ENCODE data around the gene UNC5A. TPM values are rescaled to one million over a fixed set of nuclear protein-coding genes. Genes with fewer than 3 reads are reported as not detected.

The UNC5A gene
- total and polyA plus RNA-seq, 2 of the 8 experiments (the other 6 are each of a cell fraction or from before 2014, with no cell fraction given) = 4.0 to 7.6 TPM

DNA sequence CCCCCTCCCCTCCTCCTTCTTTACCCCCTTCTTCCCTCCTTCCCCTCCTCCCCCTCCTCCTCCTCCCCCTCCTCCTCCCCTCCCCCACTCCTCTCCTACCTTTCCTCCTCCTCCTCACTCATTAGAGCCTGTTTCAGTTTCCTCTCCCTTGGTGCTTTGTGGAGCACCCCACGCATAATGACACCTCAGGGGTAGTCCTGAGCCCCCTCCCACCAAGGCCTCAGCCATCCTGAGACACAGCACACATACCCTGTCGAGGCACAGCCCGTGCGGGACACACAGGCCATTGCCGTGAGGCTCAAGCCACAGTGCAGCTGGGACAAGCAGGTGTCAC lies 53.4 kb downstream of the UNC5A start:
- no peak for DNase-seq (ENCODE audit: low read depth in 1 of 2, low spot score in 2 of 2)

More for the DNA sequence above, 53.4 kb downstream of the UNC5A start:
- Histone ChIP-seq H3K9me3 (ENCODE audit: insufficient read depth in 2 of 2, low read depth in 1 of 2, low read length in 1 of 2) (no peaks in the 10 kb centered on the region), H3K23me2 (ENCODE audit: low read depth, low read length) (no peaks in the 10 kb centered on the region), H3K4ac (replicated peaks; ENCODE audit: insufficient read length, low read depth, low read length) (peak overlapping the region; percentile 55), H3K27me3 (replicated peaks in 1 of 4; ENCODE audit: control insufficient read depth in 3 of 4, extremely low read depth in 1 of 4, insufficient read depth in 3 of 4, low read length in 3 of 4) (no peaks in the 10 kb centered on the region), H3K4me1 (replicated peaks in 1 of 4; ENCODE audit: control insufficient read depth in 3 of 4, insufficient read depth in 4 of 4, low read length in 3 of 4) (peaks cover 6 to 40% (median 26%) of the 10 kb centered on the region in 4 experiments), H2BK20ac (ENCODE audit: low read length) (0 out of 2 replicates have a peak overlapping the region, but pooled peaks have one; percentile 1), H2BK15ac (ENCODE audit: low read length) (peak overlapping the region; percentile 50; the same call in 1 of the 2 replicates), H2AFZ (ENCODE audit: low read length) (no peak overlapping the region), H4K5ac (ENCODE audit: insufficient read length, low read depth, low read length) (peak overlapping the region; percentile 34), H4K91ac (replicated peaks; ENCODE audit: insufficient read length, low read length) (peak overlapping the region; percentile 81), H3K36me3 (ENCODE audit: control insufficient read depth in 2 of 4, insufficient read depth in 4 of 4, low read length in 3 of 4) (no peaks in the 10 kb centered on the region), H3K18ac (ENCODE audit: extremely low read depth, low read length) (no peak overlapping the region), H2BK120ac (replicated peaks; ENCODE audit: low read depth, low read length) (peak overlapping the region; percentile 35), H2AK5ac (ENCODE audit: low read depth, low read length) (peak overlapping the region; percentile 59; the same call in 1 of the 2 replicates), H3K14ac (ENCODE audit: insufficient read length) (no peak overlapping the region), H3K9ac (replicated peaks in 1 of 4; ENCODE audit: extremely low read depth in 1 of 4, low read depth in 3 of 4, low read length in 3 of 4) (no peak overlapping the region), H4K8ac (ENCODE audit: extremely low read depth, insufficient read depth, low read length) (no peak overlapping the region), H3K79me1 (ENCODE audit: low read depth, low read length) (no peaks in the 10 kb centered on the region), H3K23ac (ENCODE audit: insufficient read length) (no peak overlapping the region), H3K27ac (ENCODE audit: low read depth, low read length) (no peak overlapping the region; the same call in 1 of the 2 replicates), H2BK12ac (ENCODE audit: low read depth, low read length) (peak overlapping the region; percentile 12; the same call in 1 of the 2 replicates), H3K4me2 (ENCODE audit: insufficient read depth in 1 of 2, low read depth in 2 of 2, low read length in 2 of 2) (peak overlapping the region; percentile 40; a peak in 3 of 4 replicates), H3K4me3 (ENCODE audit: extremely low read depth in 1 of 4, insufficient read depth in 2 of 4, low read depth in 3 of 4, low read length in 4 of 4) (no peak overlapping the region), H2BK5ac (ENCODE audit: low read depth, low read length) (0 out of 2 replicates have a peak overlapping the region, but pooled peaks have one; percentile 66), H3K79me2 (ENCODE audit: control insufficient read depth in 1 of 2, insufficient read depth in 2 of 2, low read length in 2 of 2) (no peaks in the 10 kb centered on the region), H3K56ac (replicated peaks; ENCODE audit: insufficient read length, low read depth, low read length) (peak overlapping the region; percentile 8), H4K20me1 (replicated peaks in 1 of 2; ENCODE audit: control insufficient read depth in 1 of 2, insufficient read depth in 2 of 2, low read length in 2 of 2) (no peaks in the 10 kb centered on the region)
- WGBS, 2 experiments (ENCODE audit: extremely low coverage in 1 of 2, insufficient coverage in 1 of 2, insufficient read length in 1 of 2, insufficient replicate concordance in 2 of 2, low coverage in 1 of 2, low lambda C conversion rate in 2 of 2, missing lambda C conversion rate in 1 of 2) = 73% methylated on average over 5 of the region's 5 CpGs; no CpG with 5 or more reads in 1 of the 2 experiments
- no peak for FAIRE-seq
- CTCF ChIA-PET (ENCODE audit: partially characterized antibody) = interaction anchor here (0.6 to 6.5 kb wide), 8 partner anchors 9 to 204 kb away, joined by 3 to 39 read pairs (median 4); no protein-coding TSS in a partner anchor
- POLR2A ChIA-PET (ENCODE audit: partially characterized antibody) = interaction anchor here (0.9 to 2.0 kb wide), 6 partner anchors 11 to 142 kb away, joined by 3 to 5 read pairs (median 4); partner anchors contain the start of gene UIMC1
- TF ChIP-seq BACH1 (IDR thresholded peaks at IDR 0.05; ENCODE audit: low read length) = no peak
- TF ChIP-seq SRF (IDR thresholded peaks at IDR 0.05; ENCODE audit: low read depth, low read length) = no peak
- no peak for TF ChIP-seq TAF1 (IDR thresholded peaks at IDR 0.05; ENCODE audit: low read depth, low read length)
- TF ChIP-seq HDAC6 (IDR thresholded peaks at IDR 0.05; ENCODE audit: low read depth, low read length) = no peak
- no peak for TF ChIP-seq TAF7 (optimal IDR thresholded peaks at IDR 0.05; ENCODE audit: borderline replicate concordance, low read depth, low read length)
- no peak for TF ChIP-seq ZNF274 (IDR thresholded peaks at IDR 0.05; ENCODE audit: borderline replicate concordance, extremely low read depth, low read length)
- no peak for TF ChIP-seq JUND (IDR thresholded peaks at IDR 0.05; ENCODE audit: low read length)
- TF ChIP-seq NRF1 (IDR thresholded peaks at IDR 0.05; ENCODE audit: low read depth, low read length) = no peak
- no peak for TF ChIP-seq RAD21 (IDR thresholded peaks at IDR 0.05 in 1 of 2, conservative IDR thresholded peaks at IDR 0.05 in 1 of 2; ENCODE audit: low read depth in 2 of 2, low read length in 2 of 2)
- TF ChIP-seq BCL11A (IDR thresholded peaks at IDR 0.05; ENCODE audit: low read depth in 2 of 2, low read length in 2 of 2) = no peak
- no peak for TF ChIP-seq CTBP2 (IDR thresholded peaks at IDR 0.05; ENCODE audit: borderline replicate concordance, insufficient read depth, insufficient read length, low read length)
- no peak for TF ChIP-seq NANOG (IDR thresholded peaks at IDR 0.05; ENCODE audit: insufficient read depth, low read depth, low read length, poor library complexity, severe bottlenecking)

Measured in H1 (cell line).